H1 (cell line): Measurements from ENCODE around the gene LRBA. TPM values are rescaled to one million over a fixed set of nuclear protein-coding genes. Genes with fewer than 3 reads are reported as not detected.

Source experiments
- CTCF ChIA-PET: fragments of 300-600 bp; sonication (Branson Sonifier 250); formaldehyde crosslinking; loops from one replicate; lab custom pipeline; 2021; ENCODE audit not compliant: partially characterized antibody; lab: Charles Lee
- POLR2A ChIA-PET: fragments of 300-600 bp; sonication (Branson Sonifier 250); formaldehyde crosslinking; loops from one replicate; lab custom pipeline; 2021; ENCODE audit warnings: inconsistent platforms; ENCODE audit not compliant: partially characterized antibody; lab: Charles Lee
- DNase-seq, 2 experiments: peaks; one replicate each; pipeline versions ENCODE4 v3.0.0 to v3.0.0-alpha.2; 2010 to 2022; ENCODE audit warnings: low spot score in 2 of 2, low read depth in 1 of 2, mixed read lengths in 1 of 2
- FAIRE-seq: peaks from 2 replicates; lab custom pipeline; 2011; peaks lifted over from hg19 to GRCh38; lab: Jason Lieb, UNC
- H2AFZ ChIP-seq: 2 replicates; pipeline ENCODE4 v1.8.1; 2012; ENCODE audit warnings: low read length, inconsistent platforms
- H2AK5ac ChIP-seq: 2 replicates; pipeline ENCODE4 v1.6.1; 2013; ENCODE audit warnings: low read depth, low read length
- H2BK120ac ChIP-seq: replicated peaks from 2 replicates; pipeline ENCODE3; 2013; ENCODE audit warnings: low read depth, low read length, inconsistent platforms
- H2BK12ac ChIP-seq: 2 replicates; pipeline ENCODE4 v1.6.1; 2013; ENCODE audit warnings: low read depth, low read length
- H2BK15ac ChIP-seq: 2 replicates; pipeline ENCODE4 v1.6.1; 2013; ENCODE audit warnings: low read length
- H2BK20ac ChIP-seq: 2 replicates; pipeline ENCODE4 v1.6.1; 2013; ENCODE audit warnings: low read length
- H2BK5ac ChIP-seq: 2 replicates; pipeline ENCODE4 v1.6.1; 2013; ENCODE audit warnings: low read depth, low read length
- H3K14ac ChIP-seq: 2 replicates; pipeline ENCODE4 v1.6.1; 2013; ENCODE audit warnings: inconsistent platforms; ENCODE audit not compliant: insufficient read length
- H3K18ac ChIP-seq: 2 replicates; pipeline ENCODE4 v1.6.1; 2013; ENCODE audit warnings: low read length; ENCODE audit errors: extremely low read depth
- H3K23ac ChIP-seq: 2 replicates; pipeline ENCODE4 v1.6.1; 2013; ENCODE audit warnings: inconsistent platforms; ENCODE audit not compliant: insufficient read length
- H3K23me2 ChIP-seq: 2 replicates; pipeline ENCODE4 v1.6.1; 2013; ENCODE audit warnings: low read depth, low read length
- H3K27ac ChIP-seq: 2 replicates; pipeline ENCODE4 v1.6.1; 2011; ENCODE audit warnings: low read depth, low read length, inconsistent platforms
- H3K27me3 ChIP-seq, 4 experiments: replicated peaks in 1 of 4; 1 replicate in 1 of 4; 2 replicates in 3 of 4; pipeline versions ENCODE4 v1.6.1 to v1.8.1; 2011 to 2013; ENCODE audit warnings: low read length in 3 of 4, mild to moderate bottlenecking in 3 of 4, inconsistent platforms in 2 of 4, mixed read lengths in 2 of 4, moderate library complexity in 1 of 4; ENCODE audit not compliant: control insufficient read depth in 3 of 4, insufficient read depth in 3 of 4; ENCODE audit errors: extremely low read depth in 1 of 4
- H3K36me3 ChIP-seq, 4 experiments: 2 replicates each; pipeline versions ENCODE4 v1.6.1 to v1.8.1; 2011 to 2013; ENCODE audit warnings: mild to moderate bottlenecking in 4 of 4, low read length in 3 of 4, moderate library complexity in 2 of 4, control low read depth in 1 of 4, inconsistent platforms in 1 of 4; ENCODE audit not compliant: insufficient read depth in 4 of 4, control insufficient read depth in 2 of 4
- H3K4ac ChIP-seq: replicated peaks from 2 replicates; pipeline ENCODE3; 2013; ENCODE audit warnings: low read length, low read depth, mixed read lengths, inconsistent platforms; ENCODE audit not compliant: insufficient read length
- H3K4me1 ChIP-seq, 4 experiments: replicated peaks in 1 of 4; 1 replicate in 1 of 4; 2 replicates in 3 of 4; pipeline versions ENCODE4 v1.6.1 to v1.8.1; 2011 to 2013; ENCODE audit warnings: low read length in 3 of 4, inconsistent platforms in 2 of 4, mixed read lengths in 1 of 4; ENCODE audit not compliant: insufficient read depth in 4 of 4, control insufficient read depth in 3 of 4
- H3K4me2 ChIP-seq, 2 experiments: 2 replicates each; pipeline versions ENCODE4 v1.6.1 to v1.8.1; 2011 to 2013; ENCODE audit warnings: low read depth in 2 of 2, low read length in 2 of 2, control low read depth in 1 of 2, inconsistent platforms in 1 of 2, mild to moderate bottlenecking in 1 of 2; ENCODE audit not compliant: insufficient read depth in 1 of 2
- H3K4me3 ChIP-seq, 4 experiments: fragments of 200-600, 300-600 bp in 1 of 4; sonication (generic), shearing (Covaris generic), sonication (Bioruptor Twin) in 1 of 4; 2 replicates each; pipeline versions ENCODE4 v1.5.1 to v1.8.1; 2011 to 2016; ENCODE audit warnings: low read length in 4 of 4, low read depth in 3 of 4, control low read depth in 2 of 4, inconsistent platforms in 2 of 4, mild to moderate bottlenecking in 2 of 4, mixed read lengths in 1 of 4, moderate library complexity in 1 of 4; ENCODE audit not compliant: insufficient read depth in 2 of 4; ENCODE audit errors: extremely low read depth in 1 of 4
- H3K56ac ChIP-seq: replicated peaks from 2 replicates; pipeline ENCODE3; 2013; ENCODE audit warnings: low read depth, mild to moderate bottlenecking, mixed read lengths, low read length, inconsistent platforms; ENCODE audit not compliant: insufficient read length
- H3K79me1 ChIP-seq: 2 replicates; pipeline ENCODE4 v1.6.1; 2013; ENCODE audit warnings: low read depth, low read length, control low read depth
- H3K79me2 ChIP-seq, 2 experiments: 2 replicates each; pipeline versions ENCODE4 v1.6.1 to v1.8.1; 2012 to 2013; ENCODE audit warnings: low read length in 2 of 2, mild to moderate bottlenecking in 2 of 2, inconsistent platforms in 1 of 2; ENCODE audit not compliant: insufficient read depth in 2 of 2, control insufficient read depth in 1 of 2
- H3K9ac ChIP-seq, 4 experiments: replicated peaks in 1 of 4; 1 replicate in 1 of 4; 2 replicates in 3 of 4; pipeline versions ENCODE4 v1.6.1 to v1.8.1; 2011 to 2013; ENCODE audit warnings: low read depth in 3 of 4, low read length in 3 of 4, control low read depth in 2 of 4, mild to moderate bottlenecking in 2 of 4, moderate library complexity in 2 of 4, inconsistent platforms in 1 of 4; ENCODE audit errors: extremely low read depth in 1 of 4
- H3K9me3 ChIP-seq, 2 experiments: 2 replicates each; pipeline versions ENCODE4 v1.6.1 to v1.8.1; 2012 to 2013; ENCODE audit warnings: mild to moderate bottlenecking in 2 of 2, moderate library complexity in 2 of 2, control low read depth in 1 of 2, inconsistent platforms in 1 of 2, low read depth in 1 of 2, low read length in 1 of 2, mixed read lengths in 1 of 2; ENCODE audit not compliant: insufficient read depth in 2 of 2
- H4K20me1 ChIP-seq, 2 experiments: replicated peaks in 1 of 2; 2 replicates each; pipeline versions ENCODE3 to v1.8.1; 2011 to 2013; ENCODE audit warnings: inconsistent platforms in 2 of 2, low read length in 2 of 2, mild to moderate bottlenecking in 1 of 2; ENCODE audit not compliant: insufficient read depth in 2 of 2, control insufficient read depth in 1 of 2
- H4K5ac ChIP-seq: 2 replicates; pipeline ENCODE4 v1.6.1; 2013; ENCODE audit warnings: low read length, low read depth, mixed read lengths, inconsistent platforms; ENCODE audit not compliant: insufficient read length
- H4K8ac ChIP-seq: 2 replicates; pipeline ENCODE4 v1.8.0; 2013; ENCODE audit warnings: mild to moderate bottlenecking, moderate library complexity, low read length, inconsistent platforms; ENCODE audit not compliant: insufficient read depth; ENCODE audit errors: extremely low read depth
- H4K91ac ChIP-seq: replicated peaks from 2 replicates; pipeline ENCODE3; 2013; ENCODE audit warnings: low read length, mixed read lengths, inconsistent platforms; ENCODE audit not compliant: insufficient read length
- NRF1 ChIP-seq: IDR thresholded peaks from 2 replicates; pipeline ENCODE4 v1.6.1; 2011; ENCODE audit warnings: mild to moderate bottlenecking, low read depth, low read length, improper control_type of control experiment
- polyA plus RNA-seq, 7 experiments: library from polyadenylated mRNA; depleted of rRNA in 3 of 7; stranded (reverse) in 5 of 7; unstranded in 2 of 7; fragments of >200 nt in 5 of 7; fragments of 200-250 nt in 2 of 7; gene quantifications; 1 replicate in 5 of 7; 2 replicates in 1 of 7; 4 replicates in 1 of 7; pipeline versions ENCODE4 v1.2.1 to v1.2.3, GENCODE V29; 2011 to 2013; ENCODE audit warnings: missing spikeins in 2 of 7, mixed read lengths in 2 of 7
- total RNA-seq: library from RNA; stranded (reverse); fragmentation: NEBNext Ultra II Directional; extraction: Animal tissue kit (Norgen Biotek cat#: 25700); gene quantifications from 2 replicates; pipeline ENCODE4 v1.2.1, GENCODE V29; 2021

Gene LRBA
- total and polyA plus RNA-seq, 2 of the 8 experiments (the other 6 are each of a cell fraction or from before 2014, with no cell fraction given), result 54.6 to 83.2 TPM

- H3K4me3 ChIP-seq, result no peak overlapping the region
- no peaks in the 10 kb centered on the region for H3K9me3 ChIP-seq
- no peak overlapping the region for H4K91ac ChIP-seq
- no peak overlapping the region for H2BK20ac ChIP-seq
- no peak overlapping the region for H4K8ac ChIP-seq
- H3K56ac ChIP-seq, result no peak overlapping the region
- H4K5ac ChIP-seq, result no peak overlapping the region
- H3K27ac ChIP-seq, result no peak overlapping the region
- no peak overlapping the region for H3K4me2 ChIP-seq
- H3K9ac ChIP-seq, result no peak overlapping the region
- H2BK5ac ChIP-seq, result no peak overlapping the region
- H3K79me1 ChIP-seq, result no peaks in the 10 kb centered on the region
- H3K4ac ChIP-seq, result no peak overlapping the region
- no peak overlapping the region for H2BK15ac ChIP-seq
- H3K18ac ChIP-seq, result no peak overlapping the region
- no peaks in the 10 kb centered on the region for H4K20me1 ChIP-seq
- H2BK120ac ChIP-seq, result no peak overlapping the region
- FAIRE-seq, result no peak
- H3K36me3 ChIP-seq, result 0 out of 8 replicates have a peak, but pooled peaks cover 0 to 2% (median 0%) of the 10 kb centered on the region in 4 experiments
- ChIA-PET POLR2A (no interaction called here), CTCF (no interaction called here)
- no peak overlapping the region for H2AFZ ChIP-seq
- H3K4me1 ChIP-seq, result no peaks in the 10 kb centered on the region
- H2AK5ac ChIP-seq, result no peak overlapping the region
- no peak overlapping the region for H3K14ac ChIP-seq
- no peaks in the 10 kb centered on the region for H3K79me2 ChIP-seq
- peaks cover 0 to 1% (median 0%) of the 10 kb centered on the region in 4 experiments; a peak in 1 of 7 replicates for H3K27me3 ChIP-seq
- H2BK12ac ChIP-seq, result no peak overlapping the region
- H3K23me2 ChIP-seq, result no peaks in the 10 kb centered on the region
- H3K23ac ChIP-seq, result no peak overlapping the region
- DNase-seq, result no peak
- no peak for TF ChIP-seq NRF1
These were observed 263.4 kb downstream of the LRBA start for GRCh38 chr4:150751648-150752047.
